ENCODE results near the gene WASF2. TPM values are rescaled to one million over a fixed set of nuclear protein-coding genes. Genes with fewer than 3 reads are reported as not detected.

Gene WASF2
- total RNA-seq, 4 donors from 2014 or later, result 53.7 to 92.8 (median 79.8) TPM

DNA sequence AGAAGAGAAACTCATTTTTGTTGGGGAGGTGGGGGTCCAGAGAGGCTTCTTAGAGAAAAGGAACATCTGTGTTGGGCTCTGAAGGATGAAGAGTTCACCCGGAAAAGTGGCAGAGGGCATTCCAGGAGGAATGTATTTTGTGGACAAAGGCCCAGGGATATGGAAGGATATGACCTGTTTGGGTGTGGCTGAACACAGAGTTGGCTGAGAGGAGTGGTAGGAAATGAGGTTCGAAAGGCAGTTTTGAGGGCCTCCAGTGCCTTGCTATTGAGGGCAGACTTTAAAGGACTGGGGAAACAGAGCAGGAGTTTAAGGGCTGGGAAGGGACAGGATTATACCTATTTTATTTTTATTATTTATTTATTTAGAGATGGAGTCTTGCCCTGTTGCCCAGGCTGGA lies 27.3 kb upstream of the WASF2 start:
- intact Hi-C loops (cut with DNase I), result no loop called here
- Histone ChIP-seq H3K27me3 (no peaks in the 10 kb centered on the region), H3K36me3 (no peaks in the 10 kb centered on the region), H3K4me1 (peaks cover 46 to 97% (median 69%) of the 10 kb centered on the region in 3 donors), H3K4me3 (no peak overlapping the region), H3K27ac (peak overlapping the region; percentile 94 to 99 (median 96)), H3K9me3 (no peaks in the 10 kb centered on the region)
- TF ChIP-seq POLR2A (IDR thresholded peaks at IDR 0.05), result no peak
- no peak for TF ChIP-seq CTCF (IDR thresholded peaks at IDR 0.05)
- DNase-seq, result no peak
- WGBS, 2 donors, result 37 to 46% methylated on average over 2 of the region's 2 CpGs

DNA sequence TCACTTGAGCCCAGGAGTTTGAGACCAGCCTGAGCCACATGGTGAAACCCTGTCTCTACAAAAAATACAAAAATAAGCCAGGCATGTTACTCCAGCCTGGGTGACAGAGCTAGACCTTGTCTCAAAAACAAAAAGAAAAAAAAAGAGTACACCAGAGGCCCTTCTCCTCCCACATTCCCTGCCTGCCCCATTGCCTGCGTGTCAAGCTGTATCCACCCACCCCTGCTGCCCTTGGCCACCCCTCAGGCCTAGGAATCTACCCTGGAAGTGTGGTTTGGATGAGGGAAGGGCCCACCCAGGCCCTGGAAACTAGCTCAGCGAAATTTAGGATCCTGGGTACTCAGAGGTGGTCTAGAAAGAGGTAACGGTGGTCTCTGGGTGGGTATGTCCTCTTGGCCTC lies 25.7 kb upstream of the WASF2 start:
- Histone ChIP-seq H3K27me3 (no peaks in the 10 kb centered on the region), H3K36me3 (no peaks in the 10 kb centered on the region), H3K27ac (peak overlapping the region; percentile 94 to 99 (median 96)), H3K4me3 (no peak overlapping the region), H3K9me3 (no peaks in the 10 kb centered on the region), H3K4me1 (peaks cover 29 to 86% (median 53%) of the 10 kb centered on the region in 3 donors)
- TF ChIP-seq CTCF (IDR thresholded peaks at IDR 0.05), result no peak
- no peak for DNase-seq
- intact Hi-C loops (cut with DNase I), result no loop called here
- WGBS, 2 donors, result 60 to 92% methylated on average over 1 to 3 of the region's 3 CpGs

DNA sequence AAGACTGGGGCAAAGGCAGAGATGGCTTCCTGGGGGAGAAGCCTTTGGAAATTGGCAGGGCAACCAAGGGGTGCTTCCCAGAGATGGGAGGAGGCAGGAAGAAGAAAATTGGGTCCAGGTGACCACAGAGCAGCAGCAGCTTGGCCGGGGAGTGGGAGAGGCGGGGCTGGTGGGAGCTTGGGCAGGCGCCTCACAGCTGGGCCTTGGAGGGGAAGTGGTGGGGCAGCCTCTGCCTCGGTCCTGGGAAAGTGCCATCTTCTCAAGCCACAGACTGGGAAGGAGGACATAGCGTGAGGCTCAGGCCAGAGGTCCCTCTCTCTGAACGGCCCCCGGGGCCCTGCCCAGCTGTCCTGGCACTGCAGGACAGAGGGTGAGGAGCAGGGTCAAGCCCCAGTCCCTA lies 24.0 kb upstream of the WASF2 start:
- 58 to 80% methylated on average over 2 to 7 of the region's 7 CpGs for WGBS, 2 donors
- TF ChIP-seq CTCF (IDR thresholded peaks at IDR 0.05), result no peak
- TF ChIP-seq POLR2A (IDR thresholded peaks at IDR 0.05), result no peak
- no peak for DNase-seq
- H3K27ac ChIP-seq, result peak overlapping the region in 3 of 4 donors; percentile 31 to 99 (median 38)
- H3K27me3 ChIP-seq, result no peaks in the 10 kb centered on the region
- no peak overlapping the region for H3K4me3 ChIP-seq
- intact Hi-C loops (cut with DNase I), result no loop called here
- H3K4me1 ChIP-seq, result peaks cover 27 to 86% (median 47%) of the 10 kb centered on the region in 3 donors
- no peaks in the 10 kb centered on the region for H3K36me3 ChIP-seq
- no peaks in the 10 kb centered on the region for H3K9me3 ChIP-seq

DNA sequence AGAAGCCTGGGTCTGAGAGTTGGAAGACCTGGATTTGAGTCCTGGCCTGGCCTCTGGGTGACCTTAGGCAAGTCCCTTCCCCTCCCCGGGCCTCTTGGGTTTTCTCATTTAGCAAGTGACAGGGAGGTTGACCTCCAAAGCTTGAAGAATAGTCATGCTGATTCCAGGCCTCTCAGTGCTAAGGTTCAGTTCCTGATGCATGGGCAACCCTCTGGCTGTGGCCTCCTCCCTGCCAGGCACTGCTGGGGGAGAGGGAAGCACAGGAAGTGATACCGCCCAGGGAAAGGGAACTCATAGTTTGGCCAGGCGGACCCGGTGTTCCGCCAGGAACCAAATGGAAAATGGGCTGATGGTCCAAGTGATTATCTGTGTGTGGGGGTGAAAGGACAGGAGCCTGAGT lies 23.6 kb upstream of the WASF2 start:
- peaks cover 30 to 86% (median 48%) of the 10 kb centered on the region in 3 donors for H3K4me1 ChIP-seq
- no peaks in the 10 kb centered on the region for H3K27me3 ChIP-seq
- peak overlapping the region in 3 of 4 donors; percentile 31 to 99 (median 38) for H3K27ac ChIP-seq
- no peak for DNase-seq
- H3K9me3 ChIP-seq, result no peaks in the 10 kb centered on the region
- WGBS, 2 donors, result 48 to 63% methylated on average over 3 to 5 of the region's 5 CpGs
- intact Hi-C loops (cut with DNase I), result no loop called here
- H3K4me3 ChIP-seq, result no peak overlapping the region
- TF ChIP-seq CTCF (IDR thresholded peaks at IDR 0.05) (no peak), POLR2A (IDR thresholded peaks at IDR 0.05) (no peak)
- no peaks in the 10 kb centered on the region for H3K36me3 ChIP-seq

DNA sequence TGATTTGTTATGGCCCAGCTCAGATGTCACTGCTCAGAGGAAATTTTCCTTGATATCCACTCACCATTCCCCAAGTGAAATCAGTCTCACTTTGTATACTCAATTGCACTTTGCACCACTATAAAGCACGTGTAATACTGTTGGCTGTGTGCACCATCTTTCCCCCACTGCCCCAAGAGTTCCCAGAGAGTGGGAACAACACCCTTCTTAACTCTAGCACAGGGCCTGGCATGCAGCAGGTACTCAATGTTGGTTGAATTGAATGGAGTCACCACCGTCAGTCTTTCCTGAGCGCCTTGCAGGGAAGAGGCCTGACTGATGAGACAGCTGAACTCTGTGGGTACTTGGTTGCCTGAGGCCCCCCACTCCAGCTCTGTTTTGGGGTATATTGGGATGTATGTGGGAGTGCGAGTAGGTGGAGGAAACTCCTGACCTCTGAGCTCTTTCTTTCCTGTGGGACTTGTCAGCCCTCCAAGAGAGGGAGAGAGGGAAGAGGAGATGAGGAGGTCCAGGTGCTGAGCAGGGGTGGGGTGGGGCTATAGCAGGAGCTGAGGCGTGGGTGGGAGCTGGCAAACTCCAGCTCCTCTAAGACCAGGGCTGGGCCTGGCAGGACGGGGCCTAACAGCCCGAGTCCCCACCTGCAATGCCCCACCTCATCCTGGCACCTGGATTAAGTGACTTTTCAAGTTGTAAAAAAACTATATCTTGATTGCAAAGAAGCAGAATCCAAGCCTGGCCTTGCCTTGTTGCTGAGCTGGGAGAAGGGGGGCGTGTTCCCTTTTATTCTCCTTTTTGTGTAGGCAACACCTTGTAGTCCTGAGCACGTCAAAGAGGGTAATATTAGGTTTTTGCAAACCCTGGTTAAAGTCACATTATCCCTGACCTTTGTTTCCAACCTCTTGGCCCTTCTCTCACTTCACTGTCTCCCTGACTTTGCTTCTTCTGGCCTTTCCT lies 19.4 kb upstream of the WASF2 start:
- Histone ChIP-seq H3K9me3 (no peaks in the 10 kb centered on the region), H3K27me3 (no peaks in the 10 kb centered on the region), H3K4me3 (no peak overlapping the region), H3K4me1 (peaks cover 45 to 84% (median 46%) of the 10 kb centered on the region in 3 donors), H3K36me3 (no peaks in the 10 kb centered on the region), H3K27ac (peak overlapping the region; percentile 85 to 94 (median 93))
- intact Hi-C loops (cut with DNase I), result no loop called here
- WGBS, 2 donors, result 44 to 45% methylated on average over 5 to 9 of the region's 9 CpGs
- DNase-seq, result no peak
- TF ChIP-seq POLR2A (IDR thresholded peaks at IDR 0.05) (no peak), CTCF (IDR thresholded peaks at IDR 0.05) (no peak)

Data from esophagus squamous epithelium (tissue), 5 donors.